HG03571 (cell line): ENCODE data around the gene SYNE1.
"Not testable (repeated sequence)": the region's sequence is repeated elsewhere in the genome, so short reads cannot be mapped to it uniquely, and the experiment has no call there.

Experiments
- ATAC-seq: cut with Tn5 transposase; IDR thresholded peaks from one replicate; pipeline ENCODE4 v1.9.1; 2021; ENCODE audit not compliant: unreplicated experiment

Gene SYNE1

DNA sequence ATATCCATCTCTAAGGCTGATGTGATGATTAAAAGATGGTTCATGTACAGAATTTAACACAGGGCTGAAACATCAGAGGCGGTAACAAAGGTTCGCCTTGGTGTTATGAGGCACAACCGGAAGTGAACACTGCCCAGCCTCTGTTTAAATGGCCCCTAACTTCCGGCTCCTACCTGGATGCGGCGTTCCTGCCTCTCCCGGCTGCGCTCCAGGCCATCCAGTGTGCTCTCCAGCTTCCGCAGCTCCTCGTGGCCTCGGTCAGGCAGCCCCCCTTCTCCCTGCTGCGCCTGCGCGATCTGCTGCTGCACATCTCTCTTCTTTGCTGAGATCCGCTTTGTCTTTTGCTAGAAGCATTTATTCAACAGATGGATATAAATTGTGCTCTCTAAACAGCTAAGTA lies 195.3 kb downstream of the SYNE1 start:
- ATAC-seq = no peak

DNA sequence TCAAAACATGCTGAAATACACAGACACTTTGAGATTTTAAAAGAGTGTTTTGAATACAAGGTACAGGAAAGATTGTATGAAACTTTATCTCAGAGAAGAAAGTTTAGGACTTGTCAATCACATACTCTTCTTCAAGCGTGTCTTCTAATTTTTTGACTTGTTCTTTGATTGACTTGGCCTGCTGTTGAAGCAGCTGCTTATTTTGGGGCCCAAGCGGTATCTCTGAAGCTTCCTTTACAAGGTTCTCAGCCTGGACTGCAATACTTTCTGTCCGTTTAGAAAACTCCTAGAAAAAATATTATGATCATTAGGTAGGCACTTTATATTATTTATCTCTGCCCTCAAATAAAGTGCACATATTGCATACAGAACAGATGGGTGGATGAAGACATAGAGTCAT lies 201.3 kb downstream of the SYNE1 start:
- no peak for ATAC-seq

GRCh38 chr6:152432758-152433157 lies 204.4 kb downstream of the SYNE1 start:
- no peak for ATAC-seq

DNA sequence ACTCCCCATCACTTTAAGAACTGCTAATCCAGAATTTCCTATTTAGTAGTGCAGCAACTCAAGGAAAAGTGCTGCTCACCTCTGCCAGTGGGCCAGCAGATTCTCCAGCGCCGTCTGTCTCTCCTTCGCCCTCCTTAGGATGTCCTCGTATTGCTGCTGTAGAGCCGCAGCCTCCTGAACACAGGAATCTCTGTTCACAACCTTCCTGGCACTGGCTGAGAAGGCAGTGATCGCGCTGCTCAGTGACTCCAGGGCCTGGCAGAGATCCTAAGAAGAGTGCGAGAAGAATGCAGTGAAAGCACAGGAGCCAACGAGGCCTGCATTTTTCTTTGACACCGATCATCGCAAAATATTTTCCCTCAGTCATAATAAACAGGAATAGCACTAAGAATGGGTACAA lies 209.0 kb downstream of the SYNE1 start:
- ATAC-seq = no peak

GRCh38 chr6:152426276-152426675 lies 210.9 kb downstream of the SYNE1 start:
- ATAC-seq = no peak

DNA sequence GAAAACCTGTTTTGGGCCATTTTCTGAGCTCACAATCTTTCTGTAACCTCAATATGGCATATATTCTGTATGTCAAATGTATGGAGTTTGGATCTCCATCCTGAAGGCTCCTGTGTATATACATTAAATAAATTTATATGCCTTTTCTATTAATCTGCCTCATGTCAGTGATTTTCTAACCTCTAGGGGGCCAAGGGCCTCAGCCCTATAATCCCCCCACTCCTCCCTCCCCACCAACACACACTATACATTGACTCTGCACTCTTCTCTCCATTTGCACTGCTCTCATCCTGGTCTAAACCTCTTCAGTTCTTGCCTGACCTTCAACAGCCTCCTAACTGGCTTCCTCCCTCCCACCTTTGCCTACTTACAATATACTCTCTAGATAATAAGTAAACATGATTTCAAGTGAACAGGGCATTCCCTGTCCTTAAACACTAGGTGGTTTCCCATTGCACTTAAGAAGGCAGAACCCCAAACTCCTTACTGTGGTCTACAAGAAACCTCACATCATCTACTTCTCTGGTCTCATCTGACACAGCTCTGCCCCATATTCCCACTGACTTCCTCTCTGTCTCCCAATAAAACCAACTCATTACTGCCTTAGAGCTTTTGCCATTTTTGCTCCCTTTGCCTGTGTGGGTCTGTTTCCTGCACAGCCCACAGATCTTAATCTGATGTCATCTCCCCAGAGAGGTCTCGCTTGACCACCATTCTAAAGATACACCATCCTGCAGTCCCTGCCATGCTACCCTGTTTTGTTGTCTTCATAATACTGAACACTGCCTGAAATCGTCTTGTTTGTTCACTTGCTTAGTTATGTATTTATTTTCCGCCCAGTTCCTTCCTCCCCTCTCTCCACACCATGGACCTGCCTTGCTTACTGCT lies 213.7 kb downstream of the SYNE1 start:
- ATAC-seq = peak; percentile 86

DNA sequence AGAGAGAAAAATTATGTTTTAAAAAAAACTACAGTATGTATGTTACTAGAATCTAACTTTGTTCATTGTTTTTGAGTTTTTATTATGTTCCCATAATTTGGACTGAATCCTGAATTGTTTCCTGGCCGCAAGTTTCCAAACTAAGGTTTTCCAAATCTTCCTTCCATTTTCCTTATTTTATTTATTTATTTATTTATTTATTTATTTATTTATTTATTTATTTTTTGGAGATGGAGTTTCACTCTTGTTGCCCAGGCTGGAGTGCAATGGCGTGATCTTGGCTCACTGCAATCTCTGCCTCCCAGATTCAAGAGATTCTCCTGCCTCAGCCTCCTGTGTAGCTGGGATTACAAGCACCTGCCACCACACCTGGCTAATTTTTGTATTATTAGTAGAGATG lies 215.7 kb downstream of the SYNE1 start:
- ATAC-seq = not testable (repeated sequence)

- no peak for ATAC-seq
Measured at GRCh38 chr6:152420696-152421095, 216.5 kb downstream of the SYNE1 start.

DNA sequence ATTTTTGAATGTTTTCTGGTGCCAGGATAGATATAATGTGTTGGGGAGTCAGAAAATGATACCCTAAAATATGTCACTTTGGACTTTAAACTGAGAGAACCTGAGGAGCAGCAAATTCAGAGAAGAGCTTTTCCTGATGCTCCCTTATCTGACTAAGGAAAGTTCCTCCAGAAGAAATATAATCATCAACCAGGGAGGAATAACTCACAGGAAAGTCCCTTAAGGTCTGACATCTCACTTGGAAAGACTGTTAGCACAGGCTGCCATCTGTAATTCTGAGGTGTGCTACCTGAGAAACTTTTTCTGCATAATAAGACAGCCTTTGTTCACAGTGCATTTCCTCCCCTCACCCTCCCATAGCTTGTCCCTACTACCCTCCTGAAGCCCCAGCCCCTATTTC lies 218.6 kb downstream of the SYNE1 start:
- no peak for ATAC-seq

DNA sequence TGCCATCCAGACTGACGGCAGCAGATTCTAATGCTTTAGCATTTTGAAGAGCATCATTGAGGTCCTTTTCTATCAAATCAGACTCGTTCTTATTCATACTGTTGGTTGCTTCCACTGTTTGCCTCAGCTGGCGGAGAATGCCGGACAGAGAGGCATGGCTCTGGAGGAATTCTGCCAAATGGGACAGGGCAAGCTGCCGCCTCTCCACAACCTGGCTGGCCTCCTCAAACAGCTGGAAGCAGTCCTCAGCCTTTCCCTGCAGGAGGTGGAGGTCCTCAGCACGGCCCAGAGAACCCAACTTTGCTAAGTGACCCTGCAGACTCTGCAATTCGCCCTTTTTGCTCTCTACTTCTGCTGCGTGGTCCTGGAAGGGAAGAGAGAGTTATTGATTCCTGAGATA lies 220.5 kb downstream of the SYNE1 start:
- ATAC-seq = no peak

DNA sequence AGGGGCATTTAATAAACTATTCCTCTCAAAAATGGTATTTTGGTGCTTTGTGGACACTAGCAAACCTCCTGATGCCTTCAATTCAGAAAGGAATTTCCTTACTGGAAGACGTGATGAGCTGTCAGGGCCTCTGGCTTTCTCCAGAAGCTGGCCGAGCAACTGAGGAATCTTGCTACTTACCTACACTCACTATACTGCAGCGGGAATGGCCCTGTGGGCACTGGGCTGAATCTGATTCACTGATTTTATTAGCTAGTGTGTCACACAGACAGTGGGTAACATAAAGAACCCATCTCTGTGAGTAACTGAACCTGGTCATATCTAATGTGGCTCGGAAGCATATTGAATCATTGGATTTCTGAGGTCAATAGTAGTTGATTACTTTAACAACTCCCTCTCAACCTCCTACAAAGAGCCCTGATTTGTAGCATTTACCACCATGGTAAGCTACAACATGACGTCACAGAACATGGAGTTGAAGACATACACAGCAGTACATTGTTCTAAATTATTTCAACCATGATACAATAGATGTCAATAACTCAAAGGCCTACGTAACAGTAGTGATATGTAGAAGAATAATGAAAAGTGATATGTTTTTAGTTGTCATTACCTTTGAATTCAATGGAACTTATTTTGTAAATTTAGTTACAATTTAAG lies 232.1 kb downstream of the SYNE1 start:
- no peak for ATAC-seq

GRCh38 chr6:152404086-152404857 lies 232.9 kb downstream of the SYNE1 start:
- no peak for ATAC-seq

GRCh38 chr6:152402791-152403190 lies 234.4 kb downstream of the SYNE1 start:
- no peak for ATAC-seq

GRCh38 chr6:152401978-152402377 lies 235.2 kb downstream of the SYNE1 start:
- ATAC-seq = no peak

GRCh38 chr6:152399399-152399798 lies 237.8 kb downstream of the SYNE1 start:
- ATAC-seq = no peak

GRCh38 chr6:152398993-152399392 lies 238.2 kb downstream of the SYNE1 start:
- no peak for ATAC-seq

DNA sequence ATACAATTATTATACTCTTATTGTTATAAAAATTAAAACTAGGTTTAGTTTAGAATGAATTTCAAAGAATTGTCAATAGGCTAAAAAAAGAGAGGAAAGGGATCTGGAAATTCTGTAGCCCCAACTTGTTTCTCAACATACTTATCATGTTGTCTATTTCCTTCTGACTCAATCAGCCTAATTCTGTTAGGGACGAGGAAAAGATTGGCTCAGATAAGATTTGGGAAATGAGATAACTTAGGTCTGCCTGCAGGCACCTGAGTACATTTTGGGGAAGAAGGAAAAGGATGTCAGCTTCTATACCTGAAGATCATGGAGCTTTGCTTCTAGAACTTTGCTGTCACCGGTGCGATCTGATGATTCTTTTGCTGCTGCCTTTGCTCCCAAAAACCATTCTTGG lies 238.8 kb downstream of the SYNE1 start:
- ATAC-seq = no peak

DNA sequence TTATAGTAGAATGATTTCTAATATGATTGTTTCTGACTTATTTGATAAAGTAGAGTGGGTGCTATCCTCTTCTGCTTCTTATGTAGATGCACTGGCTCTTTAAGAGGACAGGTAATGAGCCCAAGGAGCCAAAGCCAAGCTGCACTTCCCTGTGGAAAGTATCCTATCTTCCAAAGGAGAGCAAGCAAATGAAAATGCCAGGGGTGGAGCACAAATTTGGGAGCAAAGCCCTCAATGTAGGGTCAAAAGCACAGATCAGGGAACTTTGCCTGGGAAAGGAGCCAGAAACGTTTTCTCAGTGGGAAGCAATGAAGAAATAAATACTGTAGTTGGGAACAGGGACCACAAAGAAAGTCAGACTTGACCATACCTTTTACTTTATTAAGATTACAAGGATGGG lies 242.9 kb downstream of the SYNE1 start:
- ATAC-seq = no peak

DNA sequence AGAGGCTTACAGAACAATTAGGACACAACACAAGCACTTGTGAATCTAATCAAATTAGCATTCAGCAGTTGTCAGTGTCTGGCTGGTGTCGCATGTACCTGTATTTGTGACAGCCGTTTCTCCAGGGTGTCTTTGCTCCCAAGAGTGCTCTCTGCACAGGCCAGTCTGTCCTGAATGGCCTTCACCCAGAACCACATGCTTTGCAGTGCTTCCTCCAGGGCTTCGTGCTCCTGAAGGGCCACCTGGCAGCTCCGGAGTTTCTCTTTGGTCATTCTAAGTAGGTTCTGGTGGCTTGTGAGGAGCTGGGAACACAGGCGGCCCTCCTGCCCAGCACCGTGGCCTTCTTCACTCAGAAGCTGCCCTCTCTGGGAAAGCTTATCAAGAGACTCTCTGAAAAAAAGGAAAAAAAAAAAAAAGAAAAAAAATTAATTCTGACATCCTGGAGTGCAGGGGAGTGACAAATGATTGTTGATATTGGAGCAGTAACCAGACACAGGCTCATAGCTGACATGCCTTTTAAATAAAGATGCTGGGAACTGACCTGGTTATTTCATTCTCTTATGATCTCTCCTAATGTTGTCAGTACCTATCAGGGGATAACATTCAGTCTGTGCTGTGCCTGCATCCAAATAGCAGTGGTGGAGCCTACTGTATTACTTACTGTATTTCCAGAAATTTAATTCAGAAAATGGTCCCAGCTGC lies 245.8 kb downstream of the SYNE1 start:
- ATAC-seq = no peak

DNA sequence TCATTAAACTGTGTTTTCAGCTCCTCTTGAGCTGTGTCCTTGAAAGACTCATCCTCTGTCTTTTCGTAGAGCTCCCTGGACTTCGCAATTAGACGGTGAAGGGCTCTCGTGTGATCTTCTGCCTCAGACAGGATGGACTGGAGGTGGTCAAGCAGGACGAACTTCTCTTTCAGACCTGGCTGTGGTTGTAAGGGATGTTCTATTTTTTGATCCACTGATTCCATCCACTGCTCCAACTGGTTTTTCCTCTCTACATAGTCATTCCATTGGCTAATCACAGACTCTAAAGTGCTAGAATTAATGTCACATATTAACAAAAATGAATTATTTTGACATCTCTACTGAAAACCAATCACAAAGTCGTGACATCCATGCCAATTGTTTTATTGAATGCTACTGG lies 250.1 kb downstream of the SYNE1 start:
- no peak for ATAC-seq

DNA sequence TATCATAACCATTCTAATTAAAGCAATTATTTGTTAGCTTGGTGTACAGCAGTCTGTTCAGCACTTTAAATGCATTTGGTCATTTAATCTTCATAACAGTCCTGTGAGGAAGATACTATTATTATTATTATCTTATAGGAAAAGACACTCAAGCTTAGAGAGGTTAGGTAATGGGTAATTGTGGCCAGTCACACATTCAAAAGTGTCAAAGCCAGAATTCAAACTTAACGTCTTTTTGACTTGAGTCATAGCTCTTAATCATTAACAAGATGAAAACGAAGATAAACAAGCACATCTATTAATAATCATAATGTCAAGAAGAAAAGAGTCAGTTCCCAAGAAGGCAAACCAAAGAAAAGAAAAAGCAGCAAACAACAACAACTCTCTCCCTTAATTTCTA lies 251.0 kb downstream of the SYNE1 start:
- no peak for ATAC-seq
